ENCODE results near the gene SDC1. TPM values are rescaled to one million over a fixed set of nuclear protein-coding genes. Genes with fewer than 3 reads are reported as not detected.
A peak's percentile ranks its signal among the peaks of the same experiment; 100 is the strongest.

The SDC1 gene
- total and polyA plus RNA-seq, 2 of the 8 experiments (the other 6 are each of a cell fraction or from before 2014, with no cell fraction given): 45.3 to 73.3 TPM

DNA sequence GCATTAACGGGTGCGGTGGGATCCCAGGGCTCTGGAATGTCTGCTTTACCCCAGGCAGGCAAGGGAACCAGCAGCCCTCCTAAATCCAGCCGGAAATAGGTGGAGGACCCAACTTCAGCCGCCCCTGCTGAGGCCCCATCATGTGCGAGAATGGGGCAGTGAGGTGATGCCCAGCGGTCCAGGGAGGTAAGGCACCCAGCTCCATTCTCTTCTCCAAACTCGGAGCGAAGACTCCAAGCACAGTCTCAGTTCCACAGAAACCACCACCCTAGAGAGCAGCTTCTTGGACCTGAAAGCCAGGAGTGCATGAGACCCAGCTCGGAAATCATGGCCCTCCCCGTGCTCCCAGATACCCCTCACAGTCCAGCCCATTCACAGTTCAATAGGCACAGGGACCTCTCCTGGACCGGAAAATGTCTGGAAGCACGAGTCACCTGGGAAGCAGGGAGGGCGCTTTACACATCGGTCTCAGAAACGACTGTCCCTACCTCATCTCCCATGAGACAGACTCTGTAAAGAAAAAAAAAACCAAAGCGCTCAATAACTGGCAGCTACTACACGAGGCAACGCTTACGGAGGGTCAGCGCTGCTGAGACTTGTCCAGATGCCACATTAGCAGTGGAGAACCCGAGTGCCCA is 2.0 kb downstream of the SDC1 start:
- no peak overlapping the region for H4K5ac ChIP-seq (ENCODE audit: insufficient read length, low read depth, low read length)
- H3K79me1 ChIP-seq (ENCODE audit: low read depth, low read length): peaks cover 29% of the 10 kb centered on the region
- peaks cover 12% of the 10 kb centered on the region; the same call in 1 of the 2 replicates for H3K23me2 ChIP-seq (ENCODE audit: low read depth, low read length)
- CTCF ChIA-PET (ENCODE audit: partially characterized antibody): interaction anchor here (0.7 to 5.8 kb wide), 18 partner anchors 8 to 268 kb away, joined by 3 to 36 read pairs (median 4); no protein-coding TSS in a partner anchor
- H3K14ac ChIP-seq (ENCODE audit: insufficient read length): no peak overlapping the region
- H3K27ac ChIP-seq (ENCODE audit: low read depth, low read length): no peak overlapping the region
- H2BK5ac ChIP-seq (ENCODE audit: low read depth, low read length): peak overlapping the region; percentile 52; the same call in 1 of the 2 replicates
- H3K4ac ChIP-seq (replicated peaks; ENCODE audit: insufficient read length, low read depth, low read length): no peak overlapping the region
- no peak overlapping the region for H4K8ac ChIP-seq (ENCODE audit: extremely low read depth, insufficient read depth, low read length)
- H2BK12ac ChIP-seq (ENCODE audit: low read depth, low read length): peak overlapping the region; percentile 1; the same call in 1 of the 2 replicates
- 60% methylated on average over 14 of the region's 21 CpGs; no CpG with 5 or more reads in 1 of the 2 experiments for WGBS, 2 experiments (ENCODE audit: extremely low coverage in 1 of 2, insufficient coverage in 1 of 2, insufficient read length in 1 of 2, insufficient replicate concordance in 2 of 2, low coverage in 1 of 2, low lambda C conversion rate in 2 of 2, missing lambda C conversion rate in 1 of 2)
- no peak overlapping the region for H2AK5ac ChIP-seq (ENCODE audit: low read depth, low read length)
- H4K20me1 ChIP-seq (replicated peaks in 1 of 2; ENCODE audit: control insufficient read depth in 1 of 2, insufficient read depth in 2 of 2, low read length in 2 of 2): peaks cover 16 to 22% of the 10 kb centered on the region in 2 experiments
- no peak overlapping the region for H4K91ac ChIP-seq (replicated peaks; ENCODE audit: insufficient read length, low read length)
- no peak overlapping the region for H3K56ac ChIP-seq (replicated peaks; ENCODE audit: insufficient read length, low read depth, low read length)
- H3K23ac ChIP-seq (ENCODE audit: insufficient read length): no peak overlapping the region
- peaks cover 0 to 6% (median 1%) of the 10 kb centered on the region in 4 experiments; a peak in 4 of 8 replicates for H3K36me3 ChIP-seq (ENCODE audit: control insufficient read depth in 2 of 4, insufficient read depth in 4 of 4, low read length in 3 of 4)
- H3K9ac ChIP-seq (replicated peaks in 1 of 4; ENCODE audit: extremely low read depth in 1 of 4, low read depth in 3 of 4, low read length in 3 of 4): no peak overlapping the region
- peak overlapping the region; percentile 61; the same call in 1 of the 2 replicates for H2BK15ac ChIP-seq (ENCODE audit: low read length)
- DNase-seq (ENCODE audit: low read depth in 1 of 2, low spot score in 2 of 2) (no peak), FAIRE-seq (no peak)
- POLR2A ChIA-PET (ENCODE audit: partially characterized antibody): interaction anchor here (1.2 to 3.1 kb wide), 7 partner anchors 10 to 224 kb away, joined by 3 to 13 read pairs (median 4); partner anchors contain the start of genes LAPTM4A and RHOB
- H3K9me3 ChIP-seq (ENCODE audit: insufficient read depth in 2 of 2, low read depth in 1 of 2, low read length in 1 of 2): no peaks in the 10 kb centered on the region
- H3K79me2 ChIP-seq (ENCODE audit: control insufficient read depth in 1 of 2, insufficient read depth in 2 of 2, low read length in 2 of 2): peaks cover 10 to 52% of the 10 kb centered on the region in 2 experiments
- H2BK20ac ChIP-seq (ENCODE audit: low read length): 0 out of 2 replicates have a peak overlapping the region, but pooled peaks have one; percentile 72
- no peak overlapping the region for H2BK120ac ChIP-seq (replicated peaks; ENCODE audit: low read depth, low read length)
- H3K27me3 ChIP-seq (replicated peaks in 1 of 4; ENCODE audit: control insufficient read depth in 3 of 4, extremely low read depth in 1 of 4, insufficient read depth in 3 of 4, low read length in 3 of 4): peaks cover 0 to 7% (median 4%) of the 10 kb centered on the region in 4 experiments; a peak in 4 of 7 replicates
- H3K4me1 ChIP-seq (replicated peaks in 1 of 4; ENCODE audit: control insufficient read depth in 3 of 4, insufficient read depth in 4 of 4, low read length in 3 of 4): peaks cover 4 to 23% (median 15%) of the 10 kb centered on the region in 4 experiments
- no peak overlapping the region for H2AFZ ChIP-seq (ENCODE audit: low read length)
- H3K18ac ChIP-seq (ENCODE audit: extremely low read depth, low read length): no peak overlapping the region
- H3K4me2 ChIP-seq (ENCODE audit: insufficient read depth in 1 of 2, low read depth in 2 of 2, low read length in 2 of 2): peak overlapping the region; percentile 66 to 90
- no peak for TF ChIP-seq GTF2F1 (IDR thresholded peaks at IDR 0.05; ENCODE audit: borderline replicate concordance, low read depth, low read length)
- TF ChIP-seq TEAD4 (IDR thresholded peaks at IDR 0.05; ENCODE audit: low read depth, low read length): no peak
- TF ChIP-seq BACH1 (IDR thresholded peaks at IDR 0.05; ENCODE audit: low read length): no peak
- no peak for TF ChIP-seq CHD1 (IDR thresholded peaks at IDR 0.05; ENCODE audit: low read depth, low read length)
- TF ChIP-seq FOSL1 (IDR thresholded peaks at IDR 0.05; ENCODE audit: insufficient read depth, low read depth, low read length): no peak
- no peak for TF ChIP-seq TAF1 (IDR thresholded peaks at IDR 0.05; ENCODE audit: low read depth, low read length)
- TF ChIP-seq TCF12 (IDR thresholded peaks at IDR 0.05; ENCODE audit: low read depth, low read length): no peak
- no peak for TF ChIP-seq SP1 (IDR thresholded peaks at IDR 0.05; ENCODE audit: low read depth, low read length)
- no peak for TF ChIP-seq EGR1 (IDR thresholded peaks at IDR 0.05; ENCODE audit: borderline replicate concordance, low read depth, low read length)
- no peak for TF ChIP-seq YY1 (IDR thresholded peaks at IDR 0.05; ENCODE audit: low read depth, low read length)
- H3K4me3 ChIP-seq (ENCODE audit: extremely low read depth in 1 of 4, insufficient read depth in 2 of 4, low read depth in 3 of 4, low read length in 4 of 4): peak overlapping the region; percentile 72 to 94 (median 80)
